GM10847 (cell line): Measurements from ENCODE around the gene PIKFYVE.

Experiments used
- POLR2A ChIP-seq: IDR thresholded peaks from 2 replicates; pipeline ENCODE4 v1.6.1; 2011; ENCODE audit not compliant: insufficient read length; ENCODE audit errors: extremely low read depth

Gene PIKFYVE

DNA sequence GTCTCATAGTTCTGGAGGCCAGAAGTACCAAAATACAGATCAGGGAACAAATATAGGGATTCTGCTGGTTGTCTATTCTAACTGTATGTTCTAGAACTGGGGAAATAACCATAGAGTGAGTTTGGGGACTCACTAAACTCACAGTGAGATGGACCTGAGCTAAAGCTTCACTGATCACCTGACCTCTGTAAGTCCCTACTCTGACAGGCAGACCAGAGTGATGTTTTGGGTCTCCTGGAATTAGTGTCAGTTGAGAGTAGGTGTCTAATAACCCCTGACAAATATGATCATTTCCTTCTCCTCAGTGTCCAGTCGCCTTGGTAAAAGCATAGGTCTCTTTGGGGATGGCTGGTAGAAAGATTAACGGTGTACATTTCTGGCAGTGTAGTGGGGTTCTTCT lies 14.2 kb downstream of the PIKFYVE start:
- no peak for TF ChIP-seq POLR2A

DNA sequence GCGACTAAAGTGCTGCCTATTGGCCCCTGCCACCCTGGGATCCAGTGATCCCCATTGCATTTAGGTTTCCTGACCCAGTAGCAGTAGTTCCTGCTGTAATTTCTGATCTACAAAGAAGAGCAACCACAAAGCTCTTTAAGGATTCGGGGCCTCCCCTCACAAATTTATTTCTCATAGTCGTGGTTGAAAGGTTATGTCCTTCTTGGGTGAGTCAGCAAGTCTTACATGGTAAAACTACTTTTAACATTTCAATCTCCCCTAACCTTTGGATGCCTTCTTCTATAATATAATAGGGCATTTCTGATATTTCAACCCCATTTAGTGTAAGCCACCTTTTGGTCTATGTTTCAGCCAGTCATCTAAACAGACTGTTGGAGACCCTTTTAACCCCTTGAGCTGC lies 14.9 kb downstream of the PIKFYVE start:
- no peak for TF ChIP-seq POLR2A

DNA sequence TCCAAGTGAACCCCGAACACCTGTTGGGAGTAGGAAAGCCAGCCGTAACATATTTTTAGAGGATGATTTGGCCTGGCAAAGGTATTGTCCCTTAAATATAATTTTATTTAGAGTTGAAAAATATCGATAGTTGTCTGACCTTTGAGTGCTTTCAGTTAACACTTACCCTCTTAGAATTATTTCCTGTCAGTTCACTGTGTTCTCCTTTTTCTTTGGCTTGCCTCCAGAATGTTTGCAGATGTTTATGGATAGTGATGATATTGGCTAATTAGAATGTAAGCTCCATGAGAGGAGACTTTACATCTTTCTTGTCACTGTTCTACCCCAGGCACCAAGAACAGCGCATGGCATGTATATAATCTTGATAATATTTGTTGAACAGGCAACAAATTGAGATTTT lies 19.8 kb downstream of the PIKFYVE start:
- no peak for TF ChIP-seq POLR2A

DNA sequence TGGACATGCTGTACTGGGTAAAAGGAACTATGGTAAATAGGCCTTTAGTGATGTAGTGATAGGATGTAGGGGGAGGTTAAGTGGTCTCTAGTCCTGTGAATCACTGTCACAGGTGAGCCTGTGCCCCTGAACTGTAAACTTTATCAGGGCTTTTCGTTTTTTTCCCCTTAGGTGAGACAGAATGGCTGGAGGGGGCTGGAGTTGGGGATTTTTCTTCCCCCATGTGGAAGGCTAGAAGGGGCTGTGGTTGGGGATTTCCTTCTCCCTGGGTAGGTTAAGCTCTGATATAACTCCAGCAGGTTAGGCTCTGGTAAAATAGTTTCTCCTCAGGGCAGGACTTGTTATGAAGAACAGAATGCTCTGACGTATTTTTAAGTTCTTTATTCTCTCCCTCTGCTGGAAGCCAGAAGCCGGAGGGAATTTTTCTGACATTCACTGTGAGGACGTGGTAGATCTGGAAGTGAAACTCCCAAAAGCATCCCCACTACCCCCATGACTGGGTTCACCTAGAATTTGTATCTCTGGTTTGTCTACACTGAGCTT lies 28.5 kb downstream of the PIKFYVE start:
- TF ChIP-seq POLR2A = no peak

DNA sequence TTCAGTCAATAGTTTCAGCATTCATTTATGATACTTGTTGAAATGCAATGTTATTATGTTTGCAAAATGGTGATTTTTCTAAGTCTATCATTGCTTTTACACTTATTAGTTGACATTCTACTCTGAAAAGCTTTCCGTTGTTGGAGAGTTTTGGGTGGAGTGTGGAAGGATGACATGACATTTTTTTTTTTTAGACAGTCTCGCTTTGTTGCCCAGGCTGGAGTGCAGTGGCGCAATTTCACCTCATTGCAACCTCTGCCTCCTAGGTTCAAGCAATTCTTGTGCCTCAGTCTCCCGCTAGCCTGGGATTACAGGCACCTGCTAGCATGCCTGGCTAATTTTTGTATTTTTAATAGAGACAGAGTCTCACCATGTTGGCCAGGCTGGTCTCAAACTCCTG lies 29.8 kb downstream of the PIKFYVE start:
- TF ChIP-seq POLR2A = no peak

DNA sequence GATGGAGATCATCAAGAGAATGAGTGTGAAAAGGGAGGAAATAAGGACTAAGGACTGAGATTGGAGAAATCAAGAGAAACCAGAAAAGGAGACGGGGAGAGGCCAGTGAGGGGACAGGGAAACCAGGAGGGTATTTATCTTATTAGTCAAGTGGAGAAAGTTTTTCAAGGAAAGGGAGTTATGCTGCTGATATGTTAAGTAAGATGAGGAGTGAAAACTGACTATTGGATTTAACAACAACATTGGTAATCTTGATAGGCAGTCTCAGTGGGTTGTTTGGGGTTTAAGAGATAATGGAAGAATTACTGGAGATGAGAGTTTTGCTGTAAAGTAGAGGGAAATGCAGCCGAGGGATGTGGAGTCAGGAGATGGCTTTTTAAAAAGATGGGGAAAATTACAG lies 30.6 kb downstream of the PIKFYVE start:
- TF ChIP-seq POLR2A = no peak

DNA sequence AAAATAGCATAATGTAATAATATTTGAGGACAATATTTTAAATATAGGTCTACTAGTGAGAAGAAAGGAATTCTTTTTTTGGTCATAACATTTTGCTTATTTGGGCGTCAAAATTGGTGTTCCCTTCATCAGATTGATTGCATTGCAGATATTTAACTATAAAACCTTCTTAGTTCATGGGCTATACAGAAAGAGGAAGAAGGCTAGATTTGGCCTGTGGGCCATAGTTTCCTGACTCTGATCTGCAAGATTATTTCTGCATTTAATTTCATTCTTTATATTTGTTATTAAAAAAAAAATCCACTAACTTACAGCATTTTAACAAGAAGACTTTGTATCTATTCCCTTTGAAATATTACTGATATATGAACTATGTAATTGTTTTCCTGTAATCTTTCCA lies 31.9 kb downstream of the PIKFYVE start:
- no peak for TF ChIP-seq POLR2A

DNA sequence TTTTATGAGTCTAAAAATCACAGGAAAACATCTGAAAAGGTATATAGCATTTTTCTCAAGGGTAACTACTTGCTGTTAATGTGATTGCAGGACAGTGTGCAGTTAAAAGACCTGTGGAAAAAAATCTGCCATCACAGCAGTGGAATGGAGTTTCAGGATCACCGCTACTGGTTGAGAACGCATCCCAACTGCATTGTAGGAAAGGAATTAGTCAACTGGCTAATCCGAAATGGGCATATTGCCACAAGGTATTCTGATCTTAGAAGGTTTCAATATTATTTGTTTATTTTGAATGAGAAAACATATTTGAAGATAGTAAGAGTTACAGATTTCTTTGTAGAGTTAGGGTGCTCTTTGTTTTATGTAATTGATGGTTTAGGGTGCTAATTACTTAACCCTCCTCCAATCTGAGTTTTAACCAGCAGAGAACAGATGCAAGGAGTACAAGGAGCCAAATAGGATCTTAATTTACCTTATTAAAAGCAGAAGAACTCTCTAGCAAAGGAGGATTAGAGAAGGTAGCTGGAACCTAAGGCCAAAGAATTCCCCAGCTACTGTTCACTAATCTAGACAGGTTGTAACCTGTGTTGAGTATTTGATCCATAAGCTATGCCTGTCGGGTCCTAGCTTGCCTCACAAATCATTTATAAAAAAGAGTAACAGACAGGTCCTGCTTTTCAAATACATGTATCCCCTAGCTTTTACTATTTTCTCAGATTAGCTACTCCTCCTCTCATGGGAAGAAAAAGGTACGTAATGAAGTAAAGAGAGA lies 35.0 kb downstream of the PIKFYVE start:
- no peak for TF ChIP-seq POLR2A

DNA sequence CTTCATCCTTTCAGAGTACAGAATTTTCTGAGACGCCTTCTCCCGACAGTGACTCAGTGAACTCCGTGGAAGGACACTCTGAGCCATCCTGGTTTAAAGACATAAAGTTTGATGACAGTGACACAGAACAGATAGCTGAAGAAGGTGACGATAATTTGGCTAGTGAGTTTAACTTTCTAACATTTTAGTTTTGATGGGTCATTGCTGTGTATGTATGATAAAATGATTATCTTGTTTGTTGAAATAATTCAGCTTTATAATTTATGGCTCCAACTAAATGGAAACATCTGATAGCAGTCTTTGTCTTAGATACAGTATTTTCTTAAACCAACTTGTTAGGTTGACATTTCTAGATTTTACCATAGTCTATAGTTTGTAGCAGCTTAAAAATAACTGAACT lies 38.1 kb downstream of the PIKFYVE start:
- no peak for TF ChIP-seq POLR2A

DNA sequence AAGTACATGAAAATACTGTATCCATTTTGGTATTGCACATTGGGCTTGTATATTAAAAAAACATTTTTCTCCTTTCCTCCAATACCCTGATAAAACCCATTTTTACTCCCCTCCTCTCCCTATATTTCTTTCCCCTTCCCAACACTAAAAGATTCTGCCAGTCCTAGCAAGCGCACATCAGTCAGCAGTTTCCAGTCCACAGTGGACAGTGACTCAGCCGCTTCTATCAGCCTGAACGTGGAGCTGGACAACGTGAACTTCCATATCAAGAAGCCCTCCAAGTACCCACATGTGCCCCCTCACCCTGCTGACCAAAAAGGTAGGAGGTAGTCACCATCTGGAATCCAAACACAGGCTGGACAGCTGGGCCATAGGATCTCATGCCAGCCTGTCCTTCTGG lies 38.6 kb downstream of the PIKFYVE start:
- no peak for TF ChIP-seq POLR2A

DNA sequence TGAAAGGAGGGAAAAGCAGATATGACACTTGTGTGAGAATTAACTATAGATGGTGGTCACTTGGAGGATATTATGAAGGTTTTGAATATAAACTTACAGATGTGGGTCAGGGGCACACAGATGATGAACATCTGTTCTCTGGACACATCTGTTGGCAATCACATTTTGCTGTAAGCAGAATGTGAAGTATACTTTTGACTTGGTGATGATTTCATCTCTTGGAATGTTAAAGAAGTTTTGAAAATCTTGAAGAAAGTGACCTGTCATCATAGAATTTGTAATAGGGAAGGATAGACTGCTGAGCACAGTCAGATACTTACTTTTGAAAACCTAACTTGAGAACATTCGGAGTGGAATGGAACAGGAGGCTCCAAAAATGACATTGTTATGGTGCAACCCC lies 40.2 kb downstream of the PIKFYVE start:
- no peak for TF ChIP-seq POLR2A

DNA sequence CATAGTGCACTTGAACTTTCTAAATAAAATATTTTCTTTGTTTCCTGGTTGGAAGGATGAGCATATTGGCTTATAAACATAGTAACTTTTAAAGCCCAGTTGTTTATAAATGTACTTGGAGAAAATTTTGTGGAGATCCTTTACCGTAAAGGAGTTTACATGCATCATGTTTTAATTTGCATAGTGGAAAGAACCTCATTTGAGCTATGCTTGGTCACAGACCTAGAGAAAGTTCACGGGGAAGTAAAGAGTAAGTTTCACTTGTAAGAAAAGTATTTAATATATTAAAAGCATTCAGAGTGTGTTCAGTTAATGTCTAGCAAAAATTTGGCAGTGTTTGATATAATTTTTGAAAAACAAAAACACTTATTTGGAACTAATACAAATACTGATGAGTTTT lies 45.3 kb downstream of the PIKFYVE start:
- TF ChIP-seq POLR2A = no peak

DNA sequence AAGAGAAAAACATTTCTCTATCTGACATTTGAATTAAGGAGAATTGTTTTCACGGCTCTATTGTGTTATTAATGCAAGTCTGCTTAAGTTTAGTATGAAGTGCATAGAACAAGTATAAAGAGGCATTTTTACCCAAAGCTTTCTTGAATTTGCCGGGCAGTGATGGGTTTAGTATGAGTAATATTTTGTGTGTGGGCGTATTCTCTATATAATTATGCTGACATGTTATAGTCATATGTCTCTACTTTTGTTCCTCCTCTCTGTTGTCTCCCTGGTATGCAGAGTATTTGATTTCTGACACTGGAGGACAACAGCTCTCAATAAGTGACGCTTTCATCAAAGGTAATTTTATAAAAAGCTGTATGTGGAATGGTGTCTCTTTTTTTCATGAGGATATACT lies 45.9 kb downstream of the PIKFYVE start:
- TF ChIP-seq POLR2A = no peak

DNA sequence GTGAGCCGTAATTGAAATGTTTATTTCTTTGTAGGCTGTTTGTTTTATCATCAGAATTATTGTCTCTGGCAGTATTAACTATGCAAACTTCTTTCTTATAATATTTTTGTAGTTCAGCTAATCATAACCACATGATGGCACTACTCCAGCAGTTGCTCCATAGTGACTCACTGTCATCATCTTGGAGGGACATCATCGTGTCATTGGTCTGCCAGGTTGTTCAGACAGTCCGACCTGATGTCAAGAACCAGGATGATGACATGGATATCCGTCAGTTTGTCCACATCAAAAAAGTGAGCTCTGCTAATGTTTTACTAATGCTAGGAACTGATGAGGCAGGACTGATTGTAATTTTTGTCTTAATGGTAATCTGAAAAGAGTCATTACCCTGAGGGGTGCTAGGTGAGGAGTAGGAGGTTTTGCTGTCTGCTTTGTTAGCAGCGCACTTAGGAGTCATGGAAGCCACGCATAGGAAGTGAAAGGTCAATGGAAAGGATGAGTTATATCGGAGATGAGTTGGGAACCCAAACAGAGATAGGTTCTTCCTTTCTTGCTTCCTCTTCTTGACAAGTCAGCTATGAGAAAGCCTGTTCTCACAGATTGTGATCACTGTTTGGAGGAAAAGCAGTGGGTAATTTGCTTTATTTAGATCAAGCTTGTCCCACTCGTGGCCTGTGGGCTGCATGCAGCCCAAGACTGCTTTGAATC lies 49.2 kb downstream of the PIKFYVE start:
- TF ChIP-seq POLR2A = no peak

DNA sequence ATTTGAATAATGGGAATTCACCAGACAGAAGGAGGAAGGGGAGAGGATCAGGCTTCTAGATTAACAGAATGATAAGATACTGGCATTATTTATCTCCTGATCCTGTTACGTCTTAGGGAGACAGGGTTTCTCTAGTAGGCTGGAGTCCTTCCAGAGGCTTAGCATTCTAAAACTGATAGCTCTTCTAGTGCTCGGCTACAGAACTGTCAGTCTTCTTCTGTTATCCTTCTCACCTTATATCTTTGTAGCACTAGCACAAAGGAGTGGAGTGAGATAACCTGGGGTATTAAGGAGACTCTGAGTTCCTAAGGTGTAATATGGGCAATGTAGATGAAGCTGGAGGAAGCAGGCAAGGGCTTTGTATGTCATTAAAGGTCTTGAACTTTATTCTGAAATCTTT lies 52.1 kb downstream of the PIKFYVE start:
- no peak for TF ChIP-seq POLR2A

DNA sequence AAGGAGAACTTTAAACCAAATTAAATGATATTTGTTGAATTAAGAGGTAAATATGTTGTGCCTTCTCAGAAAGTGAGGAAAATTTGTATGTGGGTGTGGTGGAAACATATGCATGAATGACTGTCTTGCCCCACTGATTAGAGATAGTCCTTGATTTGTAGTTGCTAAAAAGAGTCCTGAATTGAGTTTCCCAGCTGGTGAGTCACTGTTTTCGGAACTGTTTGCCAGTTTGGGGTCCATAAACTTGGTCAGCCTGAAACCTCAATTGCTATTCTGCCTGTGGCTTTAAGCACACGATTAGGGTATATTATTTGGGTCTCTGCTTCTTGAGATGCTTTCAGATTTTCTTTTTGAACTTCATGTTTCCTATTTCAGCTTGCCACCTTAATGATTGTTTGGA lies 53.3 kb downstream of the PIKFYVE start:
- TF ChIP-seq POLR2A = no peak
